Iris pigment epithelial cell (primary cell): ENCODE results near the gene RAD51AP1.
"Not testable (repeated sequence)": the region's sequence is repeated elsewhere in the genome, so short reads cannot be mapped to it uniquely, and the experiment has no call there.

Source experiments
- DNase-seq: peaks from one replicate; pipeline ENCODE4 v3.0.0-alpha.2; 2011; ENCODE audit warnings: low read depth

Gene RAD51AP1, protein sequence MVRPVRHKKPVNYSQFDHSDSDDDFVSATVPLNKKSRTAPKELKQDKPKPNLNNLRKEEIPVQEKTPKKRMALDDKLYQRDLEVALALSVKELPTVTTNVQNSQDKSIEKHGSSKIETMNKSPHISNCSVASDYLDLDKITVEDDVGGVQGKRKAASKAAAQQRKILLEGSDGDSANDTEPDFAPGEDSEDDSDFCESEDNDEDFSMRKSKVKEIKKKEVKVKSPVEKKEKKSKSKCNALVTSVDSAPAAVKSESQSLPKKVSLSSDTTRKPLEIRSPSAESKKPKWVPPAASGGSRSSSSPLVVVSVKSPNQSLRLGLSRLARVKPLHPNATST

GRCh38 chr12:4538207-4539160 is at the start of gene RAD51AP1:
Gene RAD51AP1, plus strand, starts transcription at chr12:4538890. Its CDS starts 50 bp downstream, at chr12:4538940.
- DNase-seq = peak; percentile 99

DNA sequence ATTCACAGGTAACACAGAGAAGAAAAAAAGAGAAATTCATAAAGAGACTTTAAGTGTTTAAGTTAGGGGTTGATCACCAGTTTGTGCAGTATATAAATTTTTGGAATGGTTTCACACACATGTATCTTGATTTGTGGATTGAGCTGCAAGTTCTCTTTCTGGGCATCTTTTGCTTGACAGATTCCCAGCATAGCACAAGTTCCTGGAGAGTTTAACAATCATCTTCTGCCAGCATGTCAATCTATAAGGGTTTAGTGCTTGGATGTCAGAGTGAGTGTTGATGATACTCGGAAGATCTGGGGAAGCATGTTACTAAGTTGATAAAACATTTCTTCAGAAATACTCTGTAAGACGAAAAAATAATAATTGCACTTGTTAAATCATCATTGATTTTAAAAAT is 49.1 kb upstream of the RAD51AP1 start:
- DNase-seq = no peak

- no peak for DNase-seq
Measured at GRCh38 chr12:4490973-4491372, 47.7 kb upstream of the RAD51AP1 start.

- no peak for DNase-seq
Measured at GRCh38 chr12:4496145-4496838, 42.4 kb upstream of the RAD51AP1 start.

- DNase-seq = no peak
Measured at GRCh38 chr12:4499186-4499585, 39.5 kb upstream of the RAD51AP1 start.

- DNase-seq = peak; percentile 57
Measured at GRCh38 chr12:4505376-4505986, 33.2 kb upstream of the RAD51AP1 start.

DNA sequence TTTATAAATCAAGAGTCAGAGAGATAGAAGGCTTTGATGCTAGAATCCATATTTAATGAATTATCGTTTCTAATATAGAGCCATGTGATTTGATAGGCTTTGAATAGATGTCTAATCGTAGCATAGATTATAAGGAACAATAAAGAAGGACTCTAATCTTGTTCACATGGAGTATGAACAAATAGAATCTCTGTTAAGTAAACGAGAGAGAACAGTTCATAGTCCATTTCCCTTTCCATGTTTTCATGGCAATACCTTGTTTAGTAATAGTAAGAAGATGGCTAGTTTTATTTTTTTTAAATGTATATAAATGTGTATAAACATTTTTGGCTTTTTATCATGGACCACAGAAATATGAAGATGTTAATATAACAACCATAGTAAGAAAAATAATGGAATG is 32.3 kb upstream of the RAD51AP1 start:
- no peak for DNase-seq

GRCh38 chr12:4506870-4507269 is 31.8 kb upstream of the RAD51AP1 start:
- DNase-seq = peak; percentile 82

DNA sequence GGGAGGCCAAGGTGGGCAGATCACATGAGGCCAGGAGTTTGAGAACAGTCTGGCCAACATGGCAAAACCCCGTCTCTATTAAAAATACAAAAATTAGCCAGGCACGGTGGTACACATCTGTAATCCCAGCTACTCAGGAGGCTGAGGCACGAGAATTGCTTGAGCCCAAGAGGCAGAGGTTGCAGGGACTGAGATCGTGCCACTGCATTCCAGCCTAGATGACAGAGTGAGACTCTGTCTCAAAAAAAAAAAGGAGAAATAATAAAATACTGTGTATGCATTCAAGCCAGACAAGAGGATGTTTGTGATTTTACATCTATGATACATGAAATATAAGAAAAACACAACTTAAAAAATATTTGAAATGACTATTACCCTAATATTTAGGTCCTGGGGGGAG is 30.2 kb upstream of the RAD51AP1 start:
- not testable (repeated sequence) for DNase-seq

DNA sequence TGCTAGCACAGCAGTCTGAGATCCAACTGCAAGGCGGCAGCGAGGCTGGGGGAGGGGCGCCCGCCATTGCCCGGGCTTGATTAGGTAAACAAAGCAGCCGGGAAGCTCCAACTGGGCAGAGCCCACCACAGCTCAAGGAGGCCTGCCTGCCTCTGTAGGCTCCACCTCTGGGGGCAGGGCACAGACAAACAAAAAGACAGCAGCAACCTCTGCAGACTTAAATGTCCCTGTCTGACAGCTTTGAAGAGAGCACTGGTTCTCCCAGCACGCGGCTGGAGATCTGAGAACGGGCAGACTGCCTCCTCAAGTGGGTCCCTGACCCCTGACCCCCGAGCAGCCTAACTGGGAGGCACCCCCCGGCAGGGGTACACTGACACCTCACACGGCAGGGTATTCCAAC is 29.4 kb upstream of the RAD51AP1 start:
- not testable (repeated sequence) for DNase-seq

DNA sequence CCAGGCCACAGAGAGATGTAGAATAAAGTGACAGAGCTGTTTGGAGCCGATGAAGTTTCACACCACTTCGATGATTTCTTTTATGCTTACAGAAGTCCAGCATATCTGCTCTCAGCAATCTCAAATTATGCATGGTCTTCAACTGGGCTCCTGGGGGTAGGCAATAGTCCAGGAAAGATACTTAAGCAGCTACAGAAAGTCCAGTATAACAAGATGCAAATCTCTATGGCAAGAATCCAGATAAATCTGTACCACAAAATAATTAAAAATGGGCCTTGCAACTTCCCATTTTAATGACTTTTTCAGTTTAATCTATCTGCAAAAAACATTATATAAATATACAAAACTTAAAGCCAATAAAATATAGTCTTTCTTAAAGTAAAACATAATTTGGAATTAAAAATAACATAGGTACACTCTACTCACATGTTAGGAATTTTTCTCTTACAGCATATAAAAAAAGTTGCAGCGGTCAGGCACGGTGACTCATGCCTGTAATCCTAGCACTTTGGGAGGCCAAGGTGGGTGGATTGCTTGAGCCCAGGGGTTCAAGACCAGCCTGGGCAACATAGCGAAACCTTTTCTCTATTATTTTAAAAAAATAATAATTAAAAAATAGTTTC is 20.5 kb upstream of the RAD51AP1 start:
- DNase-seq = peak; percentile 80

DNA sequence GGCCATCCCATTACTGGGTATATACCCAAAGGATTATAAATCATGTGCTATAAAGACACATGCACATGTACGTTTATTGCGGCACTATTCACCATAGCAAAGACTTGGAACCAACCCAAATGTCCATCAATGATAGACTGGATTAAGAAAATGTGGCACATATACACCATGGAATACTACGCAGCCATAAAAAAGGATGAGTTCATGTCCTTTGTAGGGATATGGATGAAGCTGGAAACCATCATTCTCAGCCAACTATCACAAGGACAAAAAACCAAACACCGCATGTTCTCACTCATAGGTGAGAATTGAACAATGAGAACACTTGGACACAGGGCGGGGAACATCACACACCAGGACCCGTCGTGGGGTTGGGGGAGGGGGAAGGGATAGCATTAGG is 15.2 kb upstream of the RAD51AP1 start:
- DNase-seq = not testable (repeated sequence)

DNA sequence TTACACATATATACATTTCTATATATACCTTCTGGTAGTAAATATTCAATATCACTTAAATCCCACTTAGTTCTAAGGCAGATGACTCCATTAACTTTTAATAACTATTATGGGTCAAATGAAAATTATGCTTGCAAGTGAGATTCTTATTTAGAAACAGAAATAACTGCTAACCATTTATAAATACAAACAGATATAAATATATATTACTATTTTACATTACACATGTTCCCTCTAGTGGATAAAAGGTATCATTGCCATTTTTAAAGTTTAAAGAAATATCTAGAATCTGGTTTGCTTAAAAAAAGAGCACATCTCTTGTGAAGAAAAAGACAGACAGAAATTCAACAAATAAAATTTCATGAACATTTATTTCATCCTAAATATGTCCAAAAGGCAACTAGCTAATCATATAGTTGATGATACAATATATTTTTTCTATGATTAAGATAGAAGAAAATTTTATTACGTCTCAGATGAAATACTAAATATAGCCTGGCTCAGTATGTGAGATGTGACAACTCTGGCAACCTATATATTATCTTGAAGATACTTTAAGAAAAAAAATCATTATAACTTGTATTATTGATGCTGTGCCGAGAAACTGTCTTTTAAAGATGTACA is 11.7 kb upstream of the RAD51AP1 start:
- peak; percentile 24 for DNase-seq

DNA sequence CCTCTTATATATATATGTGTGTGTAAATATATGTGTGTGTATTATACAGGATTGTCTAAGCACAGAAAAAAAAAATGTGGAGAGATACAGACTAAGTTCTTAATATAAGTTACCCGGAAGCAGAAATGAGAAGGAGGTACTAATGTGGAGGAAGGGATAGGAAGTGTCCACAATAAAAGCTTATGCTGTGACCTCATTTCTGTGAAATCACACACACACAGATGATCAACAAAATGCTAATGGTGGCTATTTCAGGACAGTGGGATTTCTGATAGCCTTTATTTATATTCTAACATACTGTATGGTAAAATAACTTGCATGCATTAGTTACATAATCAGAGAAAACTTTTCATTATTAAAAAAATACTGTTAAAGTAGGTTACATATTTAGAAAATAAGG is 8.5 kb upstream of the RAD51AP1 start:
- no peak for DNase-seq

- no peak for DNase-seq
Measured at GRCh38 chr12:4530982-4531586, 7.6 kb upstream of the RAD51AP1 start.

- no peak for DNase-seq
Measured at GRCh38 chr12:4535092-4535491, 3.6 kb upstream of the RAD51AP1 start.

- no peak for DNase-seq
Measured at GRCh38 chr12:4535871-4536270, 2.8 kb upstream of the RAD51AP1 start.

GRCh38 chr12:4539167-4539870 is 629 bp downstream of the RAD51AP1 start:
- DNase-seq = no peak

GRCh38 chr12:4540170-4540569 is 1.5 kb downstream of the RAD51AP1 start:
- no peak for DNase-seq

DNA sequence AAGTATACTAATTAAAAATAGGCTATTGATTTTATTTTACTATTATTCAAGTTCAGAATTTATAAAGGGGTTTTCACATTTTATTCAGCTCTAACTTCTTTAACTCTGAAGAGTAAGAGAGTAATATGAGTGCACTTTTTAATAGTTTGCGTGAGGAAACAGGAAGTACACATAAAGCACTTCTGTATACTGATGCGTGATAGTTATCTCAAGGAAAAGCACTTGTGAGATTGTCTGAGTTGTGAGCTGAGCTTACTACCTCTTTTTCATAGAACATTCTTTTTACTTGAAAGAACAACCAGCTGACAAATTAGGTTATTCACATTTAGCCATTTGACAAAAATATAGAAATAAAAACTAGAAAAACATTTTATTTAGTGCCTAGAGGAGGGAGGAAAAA is 1.9 kb downstream of the RAD51AP1 start:
- DNase-seq = no peak
